ENCODE data around the gene COL12A1. TPM values are rescaled to one million over a fixed set of nuclear protein-coding genes. Genes with fewer than 3 reads are reported as not detected.

COL12A1 gene
- total RNA-seq, 3 donors from 2014 or later (not counting 1 experiment from before 2014, with no cell fraction given): 0.25 TPM; not detected in 2

DNA sequence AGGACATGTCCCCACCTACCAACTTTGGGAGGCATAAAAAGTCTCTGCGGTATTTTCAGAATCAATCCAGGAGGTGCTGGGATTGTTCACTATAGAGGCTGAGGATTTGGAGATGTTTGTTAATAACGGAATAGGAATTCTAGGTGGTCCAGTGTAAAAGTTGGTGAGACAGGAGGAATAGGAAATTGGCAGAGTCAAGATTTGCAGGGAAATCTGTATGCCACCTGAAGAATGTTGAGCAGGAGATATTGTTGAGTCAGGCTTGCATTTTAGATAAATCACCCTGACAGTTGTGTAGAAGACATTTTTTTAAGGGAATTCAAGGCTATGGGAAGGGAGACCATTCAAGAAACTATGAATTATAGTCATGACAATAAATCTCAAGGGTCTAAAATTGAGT is 124.8 kb downstream of the COL12A1 start:
- no peaks in the 10 kb centered on the region for H3K36me3 Mint-ChIP-seq

DNA sequence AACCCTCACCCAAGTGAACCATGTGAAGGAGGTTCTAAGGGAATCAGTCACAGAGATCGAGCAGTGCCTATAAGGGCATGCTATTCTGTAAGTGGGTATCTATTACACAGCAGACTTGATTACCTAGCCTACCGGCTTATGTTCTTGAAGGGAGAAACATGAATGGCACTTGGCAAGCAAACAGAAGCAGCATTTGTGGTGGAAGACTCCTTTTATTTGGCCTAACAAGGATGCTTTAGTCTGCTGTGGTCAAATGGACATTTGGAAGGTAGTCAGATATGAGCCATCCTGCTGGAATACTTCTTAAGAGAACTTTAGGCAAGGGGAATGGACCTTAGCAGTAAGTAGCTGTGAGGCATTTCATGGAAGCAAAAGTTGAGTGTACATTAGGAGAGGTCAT is 126.3 kb downstream of the COL12A1 start:
- H3K4me3 Mint-ChIP-seq: no peak overlapping the region
- Histone ChIP-seq H3K4me1 (ENCODE audit: control insufficient read depth, insufficient read depth, low read length) (no peaks in the 10 kb centered on the region), H3K27ac (ENCODE audit: low read length) (no peak overlapping the region), H3K36me3 (ENCODE audit: control insufficient read depth, insufficient read depth, low read length) (no peaks in the 10 kb centered on the region), H3K27me3 (ENCODE audit: control insufficient read depth, insufficient read depth, low read length) (no peaks in the 10 kb centered on the region), H3K4me3 (ENCODE audit: low read length) (no peak overlapping the region), H3K9me3 (ENCODE audit: control insufficient read depth, insufficient read depth, low read length) (no peaks in the 10 kb centered on the region)
- 98% methylated on average over 2 of the region's 2 CpGs for WGBS (ENCODE audit: insufficient coverage)
- H3K27me3 Mint-ChIP-seq (ENCODE audit: low read depth in 2 of 2): peaks cover 3 to 5% of the 10 kb centered on the region in 2 donors
- ATAC-seq (no peak), DNase-seq (no peak)
- H3K4me1 Mint-ChIP-seq: no peaks in the 10 kb centered on the region
- H3K9me3 Mint-ChIP-seq: peaks cover 12 to 13% of the 10 kb centered on the region in 2 donors
- intact Hi-C loops (cut with micrococcal nuclease): no loop called here
- TF ChIP-seq, protein P1, sequence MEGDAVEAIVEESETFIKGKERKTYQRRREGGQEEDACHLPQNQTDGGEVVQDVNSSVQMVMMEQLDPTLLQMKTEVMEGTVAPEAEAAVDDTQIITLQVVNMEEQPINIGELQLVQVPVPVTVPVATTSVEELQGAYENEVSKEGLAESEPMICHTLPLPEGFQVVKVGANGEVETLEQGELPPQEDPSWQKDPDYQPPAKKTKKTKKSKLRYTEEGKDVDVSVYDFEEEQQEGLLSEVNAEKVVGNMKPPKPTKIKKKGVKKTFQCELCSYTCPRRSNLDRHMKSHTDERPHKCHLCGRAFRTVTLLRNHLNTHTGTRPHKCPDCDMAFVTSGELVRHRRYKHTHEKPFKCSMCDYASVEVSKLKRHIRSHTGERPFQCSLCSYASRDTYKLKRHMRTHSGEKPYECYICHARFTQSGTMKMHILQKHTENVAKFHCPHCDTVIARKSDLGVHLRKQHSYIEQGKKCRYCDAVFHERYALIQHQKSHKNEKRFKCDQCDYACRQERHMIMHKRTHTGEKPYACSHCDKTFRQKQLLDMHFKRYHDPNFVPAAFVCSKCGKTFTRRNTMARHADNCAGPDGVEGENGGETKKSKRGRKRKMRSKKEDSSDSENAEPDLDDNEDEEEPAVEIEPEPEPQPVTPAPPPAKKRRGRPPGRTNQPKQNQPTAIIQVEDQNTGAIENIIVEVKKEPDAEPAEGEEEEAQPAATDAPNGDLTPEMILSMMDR (IDR thresholded peaks at IDR 0.05): no peak
- no peak overlapping the region for H3K27ac Mint-ChIP-seq
- H3K36me3 Mint-ChIP-seq: no peaks in the 10 kb centered on the region

More for the DNA sequence above, 124.8 kb downstream of the COL12A1 start:
- TF ChIP-seq, protein P1 (IDR thresholded peaks at IDR 0.05): no peak
- DNase-seq: no peak
- no peaks in the 10 kb centered on the region for H3K36me3 ChIP-seq (ENCODE audit: control insufficient read depth, insufficient read depth, low read length)
- no peaks in the 10 kb centered on the region for H3K4me1 ChIP-seq (ENCODE audit: control insufficient read depth, insufficient read depth, low read length)
- Mint-ChIP-seq H3K9me3 (peaks cover 12 to 14% of the 10 kb centered on the region in 2 donors), H3K4me3 (no peak overlapping the region), H3K27ac (no peak overlapping the region), H3K4me1 (no peaks in the 10 kb centered on the region), H3K27me3 (ENCODE audit: low read depth in 2 of 2) (peaks cover 14 to 20% of the 10 kb centered on the region in 2 donors)
- no peak overlapping the region for H3K27ac ChIP-seq (ENCODE audit: low read length)
- no peak for ATAC-seq
- no peak overlapping the region for H3K4me3 ChIP-seq (ENCODE audit: low read length)
- no peaks in the 10 kb centered on the region for H3K27me3 ChIP-seq (ENCODE audit: control insufficient read depth, insufficient read depth, low read length)
- 86% methylated on average over 2 of the region's 2 CpGs for WGBS (ENCODE audit: insufficient coverage)
- intact Hi-C loops (cut with micrococcal nuclease): no loop called here
- H3K9me3 ChIP-seq (ENCODE audit: control insufficient read depth, insufficient read depth, low read length): no peaks in the 10 kb centered on the region

DNA sequence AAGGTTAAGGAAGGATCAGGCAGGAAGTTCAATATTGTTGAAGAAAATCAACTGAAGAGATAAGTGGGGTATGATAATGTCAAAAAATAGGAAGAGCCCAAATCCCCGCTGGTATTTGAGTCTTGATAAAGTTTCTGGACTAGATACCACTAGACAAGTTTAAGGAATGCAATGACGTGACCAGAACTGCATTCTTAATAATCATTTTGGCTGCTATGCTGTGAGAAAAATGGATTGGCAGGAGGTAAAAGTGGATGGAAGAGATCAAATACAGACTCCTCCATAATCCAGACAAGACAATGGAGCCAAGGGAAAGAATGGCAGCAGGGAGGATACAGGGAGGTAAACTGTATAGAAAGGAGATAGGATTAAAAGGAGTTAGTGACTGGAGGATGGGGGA is 128.2 kb downstream of the COL12A1 start:
- H3K4me3 Mint-ChIP-seq: no peak overlapping the region
- H3K27ac Mint-ChIP-seq: no peak overlapping the region
- H3K27ac ChIP-seq (ENCODE audit: low read length): no peak overlapping the region
- no peaks in the 10 kb centered on the region for H3K9me3 ChIP-seq (ENCODE audit: control insufficient read depth, insufficient read depth, low read length)
- H3K27me3 Mint-ChIP-seq (ENCODE audit: low read depth in 2 of 2): no peaks in the 10 kb centered on the region
- DNase-seq: no peak
- H3K4me3 ChIP-seq (ENCODE audit: low read length): no peak overlapping the region
- H3K36me3 ChIP-seq (ENCODE audit: control insufficient read depth, insufficient read depth, low read length): no peaks in the 10 kb centered on the region
- peaks cover 11 to 13% of the 10 kb centered on the region in 2 donors for H3K9me3 Mint-ChIP-seq
- H3K4me1 Mint-ChIP-seq: no peaks in the 10 kb centered on the region
- intact Hi-C loops (cut with micrococcal nuclease): no loop called here
- H3K27me3 ChIP-seq (ENCODE audit: control insufficient read depth, insufficient read depth, low read length): no peaks in the 10 kb centered on the region
- WGBS (ENCODE audit: insufficient coverage): 83% methylated on average over 2 of the region's 2 CpGs
- no peaks in the 10 kb centered on the region for H3K4me1 ChIP-seq (ENCODE audit: control insufficient read depth, insufficient read depth, low read length)
- ATAC-seq: no peak
- H3K36me3 Mint-ChIP-seq: no peaks in the 10 kb centered on the region
- TF ChIP-seq, protein P1 (IDR thresholded peaks at IDR 0.05): no peak

DNA sequence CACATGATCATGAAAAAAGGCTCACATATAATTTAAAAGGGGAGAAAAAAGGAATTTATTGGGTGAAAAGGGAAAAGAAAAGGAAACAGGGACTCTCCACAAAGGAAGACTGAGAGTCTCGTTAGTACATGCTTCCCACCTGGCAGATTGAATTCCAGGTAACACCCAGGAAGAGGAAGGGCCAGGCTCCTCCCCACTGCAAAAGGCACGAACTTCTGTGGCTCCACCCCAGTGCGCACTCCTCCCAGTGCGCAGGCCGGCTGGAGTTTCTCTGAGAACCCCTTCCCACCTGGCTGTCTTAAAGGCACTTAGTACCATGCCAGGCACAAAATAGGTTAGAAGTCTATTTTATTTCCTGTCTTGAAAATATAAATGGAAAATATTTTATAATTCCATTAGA is 129.8 kb downstream of the COL12A1 start:
- Histone ChIP-seq H3K9me3 (ENCODE audit: control insufficient read depth, insufficient read depth, low read length) (no peaks in the 10 kb centered on the region), H3K27me3 (ENCODE audit: control insufficient read depth, insufficient read depth, low read length) (no peaks in the 10 kb centered on the region), H3K4me1 (ENCODE audit: control insufficient read depth, insufficient read depth, low read length) (no peaks in the 10 kb centered on the region), H3K27ac (ENCODE audit: low read length) (no peak overlapping the region), H3K36me3 (ENCODE audit: control insufficient read depth, insufficient read depth, low read length) (no peaks in the 10 kb centered on the region), H3K4me3 (ENCODE audit: low read length) (no peak overlapping the region)
- Mint-ChIP-seq H3K36me3 (no peaks in the 10 kb centered on the region), H3K9me3 (peaks cover 9 to 13% of the 10 kb centered on the region in 2 donors), H3K27me3 (ENCODE audit: low read depth in 2 of 2) (no peaks in the 10 kb centered on the region), H3K4me3 (no peak overlapping the region), H3K4me1 (no peaks in the 10 kb centered on the region), H3K27ac (no peak overlapping the region)
- DNase-seq: no peak
- WGBS (ENCODE audit: insufficient coverage): 80% methylated on average over 5 of the region's 5 CpGs
- intact Hi-C loops (cut with micrococcal nuclease): no loop called here
- TF ChIP-seq, protein P1 (IDR thresholded peaks at IDR 0.05): no peak
- ATAC-seq: no peak
